ENCODE results near the gene C1QTNF1.
A peak's percentile ranks its signal among the peaks of the same experiment; 100 is the strongest.

Gene C1QTNF1

GRCh38 chr17:79035686-79036085 is 11.7 kb downstream of the C1QTNF1 start:
- Histone ChIP-seq H3K4me1 (ENCODE audit: control insufficient read depth, insufficient read depth, low read length) (no peaks in the 10 kb centered on the region), H3K9me3 (ENCODE audit: control insufficient read depth, insufficient read depth, low read length) (no peaks in the 10 kb centered on the region), H3K27me3 (ENCODE audit: control insufficient read depth, insufficient read depth, low read length) (no peaks in the 10 kb centered on the region), H3K27ac (ENCODE audit: low read length) (no peak overlapping the region), H3K4me3 (ENCODE audit: low read length) (no peak overlapping the region), H3K36me3 (ENCODE audit: control insufficient read depth, insufficient read depth, low read length) (no peaks in the 10 kb centered on the region)
- no CpG with 5 or more reads among the region's 6 CpGs for WGBS (ENCODE audit: insufficient coverage, insufficient read length)
- no peak for DNase-seq (ENCODE audit: low read depth, low spot score)

GRCh38 chr17:79036181-79036580 is 12.2 kb downstream of the C1QTNF1 start:
- WGBS (ENCODE audit: insufficient coverage, insufficient read length) = no CpG with 5 or more reads among the region's 6 CpGs
- Histone ChIP-seq H3K27ac (ENCODE audit: low read length) (no peak overlapping the region), H3K4me1 (ENCODE audit: control insufficient read depth, insufficient read depth, low read length) (no peaks in the 10 kb centered on the region), H3K27me3 (ENCODE audit: control insufficient read depth, insufficient read depth, low read length) (no peaks in the 10 kb centered on the region), H3K9me3 (ENCODE audit: control insufficient read depth, insufficient read depth, low read length) (no peaks in the 10 kb centered on the region), H3K4me3 (ENCODE audit: low read length) (no peak overlapping the region), H3K36me3 (ENCODE audit: control insufficient read depth, insufficient read depth, low read length) (no peaks in the 10 kb centered on the region)
- DNase-seq (ENCODE audit: low read depth, low spot score) = no peak

GRCh38 chr17:79036596-79036995 is 12.6 kb downstream of the C1QTNF1 start:
- Histone ChIP-seq H3K36me3 (ENCODE audit: control insufficient read depth, insufficient read depth, low read length) (no peaks in the 10 kb centered on the region), H3K27ac (ENCODE audit: low read length) (no peak overlapping the region), H3K27me3 (ENCODE audit: control insufficient read depth, insufficient read depth, low read length) (no peaks in the 10 kb centered on the region), H3K4me3 (ENCODE audit: low read length) (no peak overlapping the region), H3K4me1 (ENCODE audit: control insufficient read depth, insufficient read depth, low read length) (no peaks in the 10 kb centered on the region), H3K9me3 (ENCODE audit: control insufficient read depth, insufficient read depth, low read length) (no peaks in the 10 kb centered on the region)
- DNase-seq (ENCODE audit: low read depth, low spot score) = no peak
- no CpG with 5 or more reads among the region's 3 CpGs for WGBS (ENCODE audit: insufficient coverage, insufficient read length)

GRCh38 chr17:79038545-79039135 is 14.7 kb downstream of the C1QTNF1 start:
- Histone ChIP-seq H3K27ac (ENCODE audit: low read length) (no peak overlapping the region), H3K27me3 (ENCODE audit: control insufficient read depth, insufficient read depth, low read length) (no peaks in the 10 kb centered on the region), H3K4me1 (ENCODE audit: control insufficient read depth, insufficient read depth, low read length) (no peaks in the 10 kb centered on the region), H3K4me3 (ENCODE audit: low read length) (no peak overlapping the region), H3K9me3 (ENCODE audit: control insufficient read depth, insufficient read depth, low read length) (no peaks in the 10 kb centered on the region), H3K36me3 (ENCODE audit: control insufficient read depth, insufficient read depth, low read length) (no peaks in the 10 kb centered on the region)
- WGBS (ENCODE audit: insufficient coverage, insufficient read length) = no CpG with 5 or more reads among the region's 8 CpGs
- no peak for DNase-seq (ENCODE audit: low read depth, low spot score)

GRCh38 chr17:79039171-79039570 is 15.2 kb downstream of the C1QTNF1 start:
- no peak overlapping the region for H3K4me3 ChIP-seq (ENCODE audit: low read length)
- no CpG with 5 or more reads among the region's 8 CpGs for WGBS (ENCODE audit: insufficient coverage, insufficient read length)
- H3K9me3 ChIP-seq (ENCODE audit: control insufficient read depth, insufficient read depth, low read length) = no peaks in the 10 kb centered on the region
- no peaks in the 10 kb centered on the region for H3K36me3 ChIP-seq (ENCODE audit: control insufficient read depth, insufficient read depth, low read length)
- H3K27ac ChIP-seq (ENCODE audit: low read length) = no peak overlapping the region
- no peaks in the 10 kb centered on the region for H3K27me3 ChIP-seq (ENCODE audit: control insufficient read depth, insufficient read depth, low read length)
- no peaks in the 10 kb centered on the region for H3K4me1 ChIP-seq (ENCODE audit: control insufficient read depth, insufficient read depth, low read length)
- no peak for DNase-seq (ENCODE audit: low read depth, low spot score)

- no CpG with 5 or more reads among the region's 6 CpGs for WGBS (ENCODE audit: insufficient coverage, insufficient read length)
Observed at GRCh38 chr17:79039886-79040285, 15.9 kb downstream of the C1QTNF1 start.

GRCh38 chr17:79041041-79041570 is 17.1 kb downstream of the C1QTNF1 start:
- Histone ChIP-seq H3K4me3 (ENCODE audit: low read length) (no peak overlapping the region), H3K4me1 (ENCODE audit: control insufficient read depth, insufficient read depth, low read length) (no peaks in the 10 kb centered on the region), H3K27ac (ENCODE audit: low read length) (no peak overlapping the region), H3K27me3 (ENCODE audit: control insufficient read depth, insufficient read depth, low read length) (no peaks in the 10 kb centered on the region), H3K36me3 (ENCODE audit: control insufficient read depth, insufficient read depth, low read length) (no peaks in the 10 kb centered on the region), H3K9me3 (ENCODE audit: control insufficient read depth, insufficient read depth, low read length) (no peaks in the 10 kb centered on the region)
- no CpG with 5 or more reads among the region's 13 CpGs for WGBS (ENCODE audit: insufficient coverage, insufficient read length)
- DNase-seq (ENCODE audit: low read depth, low spot score) = no peak

More at GRCh38 chr17:79039886-79040285, 15.9 kb downstream of the C1QTNF1 start:
- no peak overlapping the region for H3K27ac ChIP-seq (ENCODE audit: low read length)
- H3K4me3 ChIP-seq (ENCODE audit: low read length) = no peak overlapping the region
- no peak for DNase-seq (ENCODE audit: low read depth, low spot score)
- no peaks in the 10 kb centered on the region for H3K36me3 ChIP-seq (ENCODE audit: control insufficient read depth, insufficient read depth, low read length)
- no peaks in the 10 kb centered on the region for H3K27me3 ChIP-seq (ENCODE audit: control insufficient read depth, insufficient read depth, low read length)
- no peaks in the 10 kb centered on the region for H3K4me1 ChIP-seq (ENCODE audit: control insufficient read depth, insufficient read depth, low read length)
- no peaks in the 10 kb centered on the region for H3K9me3 ChIP-seq (ENCODE audit: control insufficient read depth, insufficient read depth, low read length)

GRCh38 chr17:79041723-79042420 is 17.9 kb downstream of the C1QTNF1 start:
- Histone ChIP-seq H3K27me3 (ENCODE audit: control insufficient read depth, insufficient read depth, low read length) (no peaks in the 10 kb centered on the region), H3K4me3 (ENCODE audit: low read length) (no peak overlapping the region), H3K36me3 (ENCODE audit: control insufficient read depth, insufficient read depth, low read length) (no peaks in the 10 kb centered on the region), H3K4me1 (ENCODE audit: control insufficient read depth, insufficient read depth, low read length) (no peaks in the 10 kb centered on the region), H3K9me3 (ENCODE audit: control insufficient read depth, insufficient read depth, low read length) (no peaks in the 10 kb centered on the region), H3K27ac (ENCODE audit: low read length) (no peak overlapping the region)
- no CpG with 5 or more reads among the region's 29 CpGs for WGBS (ENCODE audit: insufficient coverage, insufficient read length)
- DNase-seq (ENCODE audit: low read depth, low spot score) = no peak

- peak; percentile 58 for DNase-seq (ENCODE audit: low read depth, low spot score)
- Histone ChIP-seq H3K4me1 (ENCODE audit: control insufficient read depth, insufficient read depth, low read length) (no peaks in the 10 kb centered on the region), H3K4me3 (ENCODE audit: low read length) (no peak overlapping the region), H3K36me3 (ENCODE audit: control insufficient read depth, insufficient read depth, low read length) (no peaks in the 10 kb centered on the region), H3K27ac (ENCODE audit: low read length) (no peak overlapping the region), H3K27me3 (ENCODE audit: control insufficient read depth, insufficient read depth, low read length) (no peaks in the 10 kb centered on the region), H3K9me3 (ENCODE audit: control insufficient read depth, insufficient read depth, low read length) (no peaks in the 10 kb centered on the region)
- WGBS (ENCODE audit: insufficient coverage, insufficient read length) = no CpG with 5 or more reads among the region's 13 CpGs
Observed at GRCh38 chr17:79042421-79043190, 18.6 kb downstream of the C1QTNF1 start.

- no peak overlapping the region for H3K4me3 ChIP-seq (ENCODE audit: low read length)
- H3K9me3 ChIP-seq (ENCODE audit: control insufficient read depth, insufficient read depth, low read length) = no peaks in the 10 kb centered on the region
- H3K4me1 ChIP-seq (ENCODE audit: control insufficient read depth, insufficient read depth, low read length) = no peaks in the 10 kb centered on the region
- no peak for DNase-seq (ENCODE audit: low read depth, low spot score)
- H3K27ac ChIP-seq (ENCODE audit: low read length) = no peak overlapping the region
- no peaks in the 10 kb centered on the region; the same call in 1 of the 2 replicates for H3K36me3 ChIP-seq (ENCODE audit: control insufficient read depth, insufficient read depth, low read length)
- H3K27me3 ChIP-seq (ENCODE audit: control insufficient read depth, insufficient read depth, low read length) = no peaks in the 10 kb centered on the region
- no CpG with 5 or more reads among the region's 10 CpGs for WGBS (ENCODE audit: insufficient coverage, insufficient read length)
Observed at GRCh38 chr17:79043191-79043930, 19.4 kb downstream of the C1QTNF1 start.
